NCI-H146 treated with DMSO at 0.1 percent for 48 hours (cell line): ENCODE data around the gene OR1E2.
"Not testable (repeated sequence)": the region's sequence is repeated elsewhere in the genome, so short reads cannot be mapped to it uniquely, and the experiment has no call there.

ENCODE experiments used
- DNase-seq: peaks from one replicate; lab custom pipeline; 2025; ENCODE audit not compliant: unreplicated experiment; lab: John Stamatoyannopoulos, UW

Gene OR1E2

DNA sequence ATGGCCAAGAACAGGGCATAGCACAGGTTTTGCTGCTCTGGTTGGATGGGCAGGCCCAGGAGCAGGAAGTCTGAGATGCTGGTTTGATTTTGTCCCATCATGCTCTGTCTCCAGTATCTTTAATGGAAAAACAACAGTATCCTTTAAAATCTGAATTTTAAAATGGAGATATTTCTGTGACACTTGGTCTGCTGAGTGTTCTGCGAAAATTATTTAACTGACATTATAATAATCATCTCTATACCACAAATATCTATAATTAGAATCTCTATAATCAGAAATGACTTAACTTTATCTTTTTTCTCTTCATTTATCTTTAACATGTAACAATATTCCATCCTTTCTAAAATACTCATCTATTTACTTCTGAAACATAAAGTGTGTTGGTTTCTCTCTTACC is 35.3 kb downstream of the OR1E2 start, which contains the start of gene OR1E1:
TSS of gene OR1E1 (minus strand) at position 101 of the 400 bp plus-strand sequence. CDS start at position 101, 0 bp downstream.
- DNase-seq, result no peak

DNA sequence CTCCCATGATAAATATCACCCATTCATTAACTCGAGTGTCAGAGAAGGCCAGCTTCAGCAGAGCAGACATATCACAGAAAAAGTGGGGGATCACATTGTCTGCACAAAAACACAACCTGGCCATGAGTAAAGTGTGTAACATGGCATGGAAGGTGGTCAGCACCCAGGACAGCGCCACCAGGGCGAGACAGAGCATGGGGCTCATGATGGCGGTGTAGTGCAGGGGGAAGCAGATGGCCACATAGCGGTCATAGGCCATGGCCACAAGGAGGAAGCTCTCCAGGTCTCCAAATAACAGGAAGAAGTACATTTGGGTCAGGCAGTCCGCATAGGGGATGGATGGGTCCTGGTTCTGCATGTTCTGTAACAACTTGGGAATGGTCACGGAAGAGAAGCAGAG is 35.8 kb downstream of the OR1E2 start:
- not testable (repeated sequence) for DNase-seq

DNA sequence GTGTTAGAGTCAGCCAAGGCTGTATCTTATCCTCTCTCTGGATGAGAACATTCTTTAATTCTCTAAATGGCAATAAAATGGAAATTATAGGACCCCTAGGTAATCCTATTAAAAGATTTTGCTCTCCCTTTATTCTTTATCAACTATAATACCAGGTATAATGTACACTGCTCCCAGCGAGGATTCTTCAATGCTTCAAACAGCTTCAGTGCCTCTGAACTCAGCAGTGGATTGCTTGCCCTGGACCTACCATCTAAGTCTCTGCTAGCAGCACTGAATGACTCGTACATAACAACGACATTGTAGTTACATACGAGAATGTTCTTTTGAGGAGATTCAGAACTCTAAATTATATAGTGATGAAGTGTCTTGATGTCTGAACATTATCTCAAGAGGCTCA is 43.9 kb downstream of the OR1E2 start:
- no peak for DNase-seq

DNA sequence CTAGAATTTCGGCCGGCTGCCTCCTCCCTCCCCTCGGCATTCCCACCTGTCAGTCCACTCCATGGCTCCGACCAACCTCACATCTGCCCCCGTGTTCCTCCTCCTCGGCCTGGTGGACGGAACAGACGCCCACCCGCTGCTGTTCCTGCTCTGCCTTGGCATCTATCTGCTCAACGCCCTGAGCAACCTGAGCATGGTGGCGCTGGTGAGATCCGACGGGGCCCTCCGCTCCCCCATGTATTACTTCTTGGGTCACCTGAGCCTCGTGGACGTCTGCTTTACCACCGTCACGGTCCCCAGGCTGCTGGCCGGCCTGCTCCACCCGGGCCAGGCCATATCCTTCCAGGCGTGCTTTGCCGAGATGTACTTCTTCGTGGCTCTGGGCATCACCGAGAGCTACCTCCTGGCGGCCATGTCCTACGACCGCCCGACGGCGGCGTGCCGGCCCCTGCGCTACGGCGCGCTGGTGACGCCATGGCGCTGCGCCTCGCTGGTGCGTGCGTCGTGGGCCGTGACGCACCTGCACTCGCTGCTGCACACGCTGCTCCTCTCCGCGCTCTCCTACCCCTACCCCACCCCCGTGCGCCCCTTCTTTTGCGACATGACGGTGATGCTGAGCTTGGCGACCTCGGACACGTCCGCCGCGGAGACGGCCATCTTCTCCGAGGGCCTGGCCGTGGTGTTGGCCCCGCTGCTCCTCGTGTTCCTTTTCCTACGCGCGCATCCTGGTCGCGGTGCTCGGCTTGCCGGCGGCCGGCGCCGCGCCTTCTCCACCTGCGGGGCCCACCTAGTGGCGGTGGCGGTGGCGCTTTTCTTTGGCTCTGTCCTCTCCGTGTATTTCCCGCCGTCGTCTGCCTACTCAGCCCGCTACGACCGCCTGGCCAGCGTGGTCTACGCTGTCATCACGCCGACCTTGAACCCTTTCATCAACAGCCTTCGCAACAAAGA is 47.5 kb downstream of the OR1E2 start, which contains the start of gene OR3A2:
TSS of gene OR3A2 (minus strand) at position 440 of the 948 bp plus-strand sequence.
- no peak for DNase-seq
